Prostate gland (tissue), 2 donors: ENCODE measurements around the gene TPRG1L. TPM values are rescaled to one million over a fixed set of nuclear protein-coding genes. Genes with fewer than 3 reads are reported as not detected.
A peak's percentile ranks its signal among the peaks of the same experiment; 100 is the strongest.
"Not testable (repeated sequence)": the region's sequence is repeated elsewhere in the genome, so short reads cannot be mapped to it uniquely, and the experiment has no call there.

Experiments
- DNase-seq: peaks from one replicate; pipeline ENCODE4 v3.0.0-alpha.2; 2019; ENCODE audit warnings: low spot score
- H3K27ac ChIP-seq, 2 donors: fragments of 200-600 bp; sonication (generic); 2 replicates each; pipeline ENCODE4 v1.5.1; 2017 to 2019
- H3K27me3 ChIP-seq: fragments of 200-600 bp; sonication (generic); replicated peaks from 2 replicates; pipeline ENCODE4 v1.5.1; 2019; ENCODE audit not compliant: insufficient read depth
- H3K36me3 ChIP-seq, 2 donors: fragments of 200-600 bp; sonication (generic); 1 replicate in 1 of 2; 2 replicates in 1 of 2; pipeline versions ENCODE4 v1.5.1 to v1.8.1; 2017 to 2019
- H3K4me1 ChIP-seq: fragments of 200-600 bp; sonication (generic); replicated peaks from 2 replicates; pipeline ENCODE4 v1.5.1; 2019
- H3K4me3 ChIP-seq, 2 donors: fragments of 200-600 bp; sonication (generic); 2 replicates each; pipeline ENCODE4 v1.5.1; 2017 to 2019
- H3K9me3 ChIP-seq: fragments of 200-600 bp; sonication (generic); 2 replicates; pipeline ENCODE4 v1.5.1; 2017
- POLR2A ChIP-seq: fragments of 450-650 bp; IDR thresholded peaks from one replicate; pipeline ENCODE4 v1.6.1; 2016; ENCODE audit warnings: antibody characterized with exemption, mild to moderate bottlenecking
- POLR2AphosphoS5 ChIP-seq: sonication (generic); formaldehyde crosslinking; IDR thresholded peaks from one replicate; pipeline ENCODE4 v1.6.1; 2017; ENCODE audit warnings: antibody characterized with exemption
- WGBS: methylation state at CpG from one replicate; pipeline ENCODE4 v1.1.5; 2018; 5-methylcytosine and 5-hydroxymethylcytosine counted together
- intact Hi-C: fragments of 100-400 bp; cut with DNase I; formaldehyde crosslinking; loops from one replicate; pipeline ENCODE4 v1.14.2; 2022
- total RNA-seq, 2 donors: library from RNA; depleted of rRNA; stranded (reverse); fragments of >200 nt; gene quantifications; one replicate each; pipeline ENCODE4 v1.1.0, GENCODE V29; 2016
- TF ChIP-seq, protein P1 (sequence below), 4 experiments: fragments of 200-600 bp in 2 of 4; fragments of 450-650 bp in 2 of 4; sonication (generic) in 2 of 4; IDR thresholded peaks; 1 replicate in 3 of 4; 2 replicates in 1 of 4; pipeline ENCODE4 v1.5.1; 2016 to 2019; ENCODE audit warnings: antibody characterized with exemption in 4 of 4, mild to moderate bottlenecking in 2 of 4, moderate library complexity in 2 of 4

Gene TPRG1L
- total RNA-seq, 2 donors from 2014 or later = 26.4 to 35.0 TPM

DNA sequence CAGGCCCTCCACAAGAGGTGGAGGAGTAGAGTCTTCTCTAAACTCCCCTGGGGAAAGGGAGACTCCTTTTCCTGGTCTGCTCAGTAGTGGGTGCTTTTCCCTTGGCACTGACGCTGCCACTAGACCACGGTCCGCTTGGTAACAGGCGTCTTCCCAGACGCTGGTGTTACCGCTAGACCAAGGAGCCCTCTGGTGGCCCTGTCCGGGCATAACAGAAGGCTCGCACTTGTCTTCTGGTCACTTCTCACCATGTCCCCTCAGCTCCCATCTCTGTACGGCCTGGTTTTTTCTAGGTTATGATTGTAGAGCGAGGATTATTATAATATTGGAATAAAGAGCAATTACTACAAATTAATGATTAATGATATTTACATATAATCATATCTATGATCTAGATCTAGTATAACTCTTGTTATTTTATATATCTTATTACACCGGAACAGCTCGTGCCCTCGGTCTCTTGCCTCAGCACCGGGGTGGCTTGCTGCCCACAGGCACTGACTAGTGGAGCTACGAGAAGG lies 3.6 kb upstream of the TPRG1L start:
- H3K27me3 ChIP-seq, H3K4me3 ChIP-seq, H3K36me3 ChIP-seq, H3K27ac ChIP-seq, H3K9me3 ChIP-seq: not testable (repeated sequence)
- intact Hi-C loops = loop anchor here (2.0 kb wide), 1 partner anchor 168 kb away; no protein-coding TSS in a partner anchor
- TF ChIP-seq, protein P1, sequence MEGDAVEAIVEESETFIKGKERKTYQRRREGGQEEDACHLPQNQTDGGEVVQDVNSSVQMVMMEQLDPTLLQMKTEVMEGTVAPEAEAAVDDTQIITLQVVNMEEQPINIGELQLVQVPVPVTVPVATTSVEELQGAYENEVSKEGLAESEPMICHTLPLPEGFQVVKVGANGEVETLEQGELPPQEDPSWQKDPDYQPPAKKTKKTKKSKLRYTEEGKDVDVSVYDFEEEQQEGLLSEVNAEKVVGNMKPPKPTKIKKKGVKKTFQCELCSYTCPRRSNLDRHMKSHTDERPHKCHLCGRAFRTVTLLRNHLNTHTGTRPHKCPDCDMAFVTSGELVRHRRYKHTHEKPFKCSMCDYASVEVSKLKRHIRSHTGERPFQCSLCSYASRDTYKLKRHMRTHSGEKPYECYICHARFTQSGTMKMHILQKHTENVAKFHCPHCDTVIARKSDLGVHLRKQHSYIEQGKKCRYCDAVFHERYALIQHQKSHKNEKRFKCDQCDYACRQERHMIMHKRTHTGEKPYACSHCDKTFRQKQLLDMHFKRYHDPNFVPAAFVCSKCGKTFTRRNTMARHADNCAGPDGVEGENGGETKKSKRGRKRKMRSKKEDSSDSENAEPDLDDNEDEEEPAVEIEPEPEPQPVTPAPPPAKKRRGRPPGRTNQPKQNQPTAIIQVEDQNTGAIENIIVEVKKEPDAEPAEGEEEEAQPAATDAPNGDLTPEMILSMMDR (IDR thresholded peaks at IDR 0.05) = peak; percentile 18 to 78 (median 60)
- WGBS = 9% methylated on average over 15 of the region's 15 CpGs
- DNase-seq = peak; percentile 27
- H3K4me1 ChIP-seq = peaks cover 15% of the 10 kb centered on the region

DNA sequence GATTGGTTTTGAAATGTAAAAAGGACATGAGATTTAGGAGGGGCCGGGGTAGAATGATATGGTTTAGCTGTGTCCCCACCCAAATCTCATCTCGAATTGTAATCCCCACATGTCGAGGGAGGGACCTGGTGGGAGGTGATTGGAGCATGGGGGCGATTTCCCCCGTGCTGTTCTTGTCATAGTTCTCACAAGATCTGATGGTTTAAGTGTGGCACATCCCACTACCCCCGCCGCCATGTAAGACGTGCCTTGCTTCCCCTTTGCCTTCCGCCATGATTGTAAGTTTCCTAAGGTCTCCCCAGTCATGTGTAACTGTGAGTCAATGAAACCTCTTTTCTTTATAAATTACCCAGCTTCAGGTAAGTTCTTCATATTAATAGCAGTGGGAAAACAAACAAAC lies 2.7 kb upstream of the TPRG1L start:
- WGBS = 86% methylated on average over 9 of the region's 9 CpGs
- intact Hi-C loops, H3K4me3 ChIP-seq, H3K9me3 ChIP-seq, H3K27ac ChIP-seq, H3K36me3 ChIP-seq, H3K27me3 ChIP-seq, DNase-seq: not testable (repeated sequence)
- peaks cover 15% of the 10 kb centered on the region for H3K4me1 ChIP-seq

DNA sequence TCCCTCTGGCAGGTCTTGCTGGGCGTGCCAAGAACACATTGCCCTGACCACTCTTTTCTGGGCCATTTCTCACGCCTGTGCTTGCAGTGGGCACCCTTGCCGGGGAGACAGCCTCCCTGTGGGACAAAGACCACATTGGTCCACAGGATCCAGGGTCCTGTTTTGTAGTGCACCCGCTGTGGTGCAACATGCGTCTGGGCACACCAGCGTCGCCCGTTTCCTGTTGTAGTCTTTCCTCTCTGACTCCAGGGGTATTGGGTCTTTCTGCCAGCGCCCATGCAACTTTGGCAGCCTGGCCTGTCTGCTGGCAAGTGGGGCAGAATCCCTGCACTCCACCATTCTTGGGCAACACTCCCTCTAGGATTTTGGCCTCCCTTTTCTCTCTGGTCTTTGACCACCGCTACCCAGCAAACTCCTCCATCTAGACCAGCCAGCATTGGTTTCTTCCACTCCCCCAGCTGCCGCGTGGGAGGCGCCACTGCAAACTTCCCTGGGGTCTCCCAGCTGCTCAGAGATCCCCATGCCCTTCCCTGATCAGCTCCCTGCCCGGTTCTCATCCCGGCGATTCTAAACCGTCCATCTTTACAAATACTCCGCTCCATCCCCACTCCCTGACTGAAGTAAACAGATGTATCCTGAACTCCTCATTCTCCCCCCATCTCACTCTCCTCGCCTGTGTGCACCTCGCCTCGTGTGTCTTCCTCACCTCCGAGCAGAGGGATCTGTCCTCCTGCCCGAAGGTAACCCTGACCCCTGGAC lies 1.2 kb upstream of the TPRG1L start:
- Histone ChIP-seq H3K27ac (peak overlapping the region in 1 of 2 donors; percentile 75), H3K36me3 (peaks cover 0 to 6% of the 10 kb centered on the region in 2 donors), H3K4me3 (peak overlapping the region; percentile 72 to 95), H3K4me1 (peaks cover 15% of the 10 kb centered on the region), H3K9me3 (no peaks in the 10 kb centered on the region), H3K27me3 (no peaks in the 10 kb centered on the region)
- no peak for TF ChIP-seq POLR2A
- DNase-seq = no peak
- intact Hi-C loops = no loop called here
- WGBS = 31% methylated on average over 23 of the region's 23 CpGs

DNA sequence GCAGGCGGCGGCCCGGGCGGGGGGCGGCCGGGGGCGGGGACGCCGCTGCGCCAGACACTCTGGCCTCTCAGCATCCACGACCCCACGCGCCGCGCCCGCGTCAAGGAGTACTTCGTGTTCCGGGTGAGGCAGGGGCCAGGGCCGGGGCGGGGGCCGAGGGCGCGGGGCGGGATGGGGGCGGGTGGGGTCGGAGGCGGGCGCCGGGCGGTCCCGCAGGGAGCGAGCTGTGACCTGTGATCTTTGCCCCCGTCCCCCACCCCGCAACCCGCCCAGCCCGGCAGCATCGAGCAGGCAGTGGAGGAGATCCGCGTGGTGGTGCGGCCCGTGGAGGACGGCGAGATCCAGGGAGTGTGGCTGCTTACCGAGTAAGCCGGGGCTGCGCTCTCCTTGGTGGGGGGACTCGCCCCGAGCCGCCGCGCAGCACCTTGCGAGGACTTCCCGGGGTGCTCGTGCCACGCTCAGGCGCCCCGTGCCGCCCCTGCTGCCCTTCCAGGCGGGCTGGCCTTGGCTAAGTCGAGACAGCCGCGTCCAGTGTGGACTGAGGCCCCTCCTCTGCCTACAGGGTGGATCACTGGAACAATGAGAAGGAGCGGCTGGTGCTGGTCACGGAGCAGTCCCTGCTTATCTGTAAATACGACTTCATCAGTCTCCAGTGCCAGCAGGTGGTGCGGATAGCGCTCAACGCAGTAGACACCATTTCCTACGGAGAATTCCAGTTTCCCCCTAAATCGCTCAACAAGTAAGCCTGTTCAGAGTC lies 514 bp downstream of the TPRG1L start:
- 3% methylated on average over 62 of the region's 71 CpGs for WGBS

DNA sequence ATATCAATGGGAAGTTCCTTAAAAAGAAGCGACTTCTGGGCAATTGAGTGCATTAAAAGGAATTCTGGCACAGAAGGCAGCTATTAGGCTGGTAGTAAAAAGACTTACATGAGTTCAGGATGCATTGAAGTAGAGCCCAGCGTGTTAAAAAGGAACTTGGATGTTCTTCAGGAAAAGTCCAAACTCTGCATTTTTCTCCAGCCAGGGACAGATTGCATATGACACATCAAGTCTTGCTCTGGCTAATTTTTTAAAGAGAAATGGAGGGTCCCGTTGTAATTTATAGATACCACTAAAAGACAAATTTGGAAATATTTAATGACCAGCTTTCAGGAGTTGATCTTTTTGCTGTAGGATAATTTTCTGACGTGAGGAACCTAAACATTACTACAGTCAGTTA lies 1.2 kb downstream of the TPRG1L start:
- intact Hi-C loops = no loop called here
- TF ChIP-seq, protein P1 (IDR thresholded peaks at IDR 0.05) = no peak
- TF ChIP-seq POLR2A (no peak), POLR2AphosphoS5 (no peak)
- Histone ChIP-seq H3K4me1 (peaks cover 13% of the 10 kb centered on the region), H3K27me3 (no peaks in the 10 kb centered on the region), H3K36me3 (peaks cover 0 to 6% of the 10 kb centered on the region in 2 donors), H3K9me3 (no peaks in the 10 kb centered on the region), H3K4me3 (no peak overlapping the region), H3K27ac (no peak overlapping the region)
- no peak for DNase-seq
- WGBS = 65% methylated on average over 4 of the region's 4 CpGs

More for the DNA sequence above, 514 bp downstream of the TPRG1L start:
- peak; percentile 39 for DNase-seq
- H3K36me3 ChIP-seq = peaks cover 0 to 6% of the 10 kb centered on the region in 2 donors
- H3K27me3 ChIP-seq = no peaks in the 10 kb centered on the region
- TF ChIP-seq, protein P1 (IDR thresholded peaks at IDR 0.05) = peak in 1 of 4 experiments; percentile 5
- peak; percentile 29 for TF ChIP-seq POLR2A
- TF ChIP-seq POLR2AphosphoS5 = peak; percentile 23
- H3K4me3 ChIP-seq = peak overlapping the region; percentile 72 to 95
- intact Hi-C loops = no loop called here
- no peaks in the 10 kb centered on the region for H3K9me3 ChIP-seq
- H3K27ac ChIP-seq = peak overlapping the region; percentile 64 to 83
- peaks cover 13% of the 10 kb centered on the region for H3K4me1 ChIP-seq
